Uterus (tissue), 2 donors: ENCODE results near the gene CACNB4.

ENCODE experiments used
- POLR2A ChIP-seq, 2 donors: fragments of 450-650 bp; IDR thresholded peaks; one replicate each; pipeline ENCODE4 v1.6.1; 2016; ENCODE audit warnings: antibody characterized with exemption in 2 of 2, mild to moderate bottlenecking in 1 of 2, moderate library complexity in 1 of 2
- TF ChIP-seq, protein P1 (sequence below), 4 experiments: fragments of 200-600 bp in 2 of 4; fragments of 450-650 bp in 2 of 4; sonication (generic) in 2 of 4; IDR thresholded peaks; one replicate each; pipeline ENCODE4 v1.5.1; 2016 to 2019; ENCODE audit warnings: antibody characterized with exemption in 4 of 4, mild to moderate bottlenecking in 2 of 4, moderate library complexity in 1 of 4

DNA sequence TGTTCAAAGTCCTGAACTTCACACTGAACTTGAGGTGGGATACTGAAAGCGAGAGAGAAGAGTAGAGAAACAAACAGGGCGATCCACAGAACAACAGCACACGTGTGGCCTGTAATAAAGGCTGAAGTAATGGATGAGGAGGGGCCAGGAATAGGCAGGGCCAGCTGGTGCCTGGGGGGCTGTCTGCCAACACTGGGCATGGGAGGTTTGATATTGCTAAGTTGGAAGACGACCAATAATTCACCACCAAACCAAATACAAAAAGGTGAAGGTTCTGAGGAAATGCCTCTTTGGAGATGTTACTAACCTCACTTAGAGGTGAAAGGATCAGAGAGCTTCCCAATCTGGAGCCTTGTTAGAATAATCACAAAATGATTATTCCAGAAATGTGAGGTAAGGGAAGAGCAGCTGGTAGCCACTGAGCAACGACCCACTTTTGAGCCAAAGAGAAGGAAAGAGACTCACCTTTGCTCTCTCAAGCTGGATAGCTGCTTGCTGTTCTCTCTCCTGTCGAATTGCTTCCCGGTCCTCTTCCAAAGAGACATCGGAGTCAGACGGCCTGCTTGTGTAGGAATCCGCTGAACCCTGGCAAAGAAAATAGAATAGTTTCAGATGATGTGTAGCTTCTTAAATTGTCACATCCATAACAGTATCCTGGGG is 215.9 kb downstream of the CACNB4 start:
- TF ChIP-seq, protein P1, sequence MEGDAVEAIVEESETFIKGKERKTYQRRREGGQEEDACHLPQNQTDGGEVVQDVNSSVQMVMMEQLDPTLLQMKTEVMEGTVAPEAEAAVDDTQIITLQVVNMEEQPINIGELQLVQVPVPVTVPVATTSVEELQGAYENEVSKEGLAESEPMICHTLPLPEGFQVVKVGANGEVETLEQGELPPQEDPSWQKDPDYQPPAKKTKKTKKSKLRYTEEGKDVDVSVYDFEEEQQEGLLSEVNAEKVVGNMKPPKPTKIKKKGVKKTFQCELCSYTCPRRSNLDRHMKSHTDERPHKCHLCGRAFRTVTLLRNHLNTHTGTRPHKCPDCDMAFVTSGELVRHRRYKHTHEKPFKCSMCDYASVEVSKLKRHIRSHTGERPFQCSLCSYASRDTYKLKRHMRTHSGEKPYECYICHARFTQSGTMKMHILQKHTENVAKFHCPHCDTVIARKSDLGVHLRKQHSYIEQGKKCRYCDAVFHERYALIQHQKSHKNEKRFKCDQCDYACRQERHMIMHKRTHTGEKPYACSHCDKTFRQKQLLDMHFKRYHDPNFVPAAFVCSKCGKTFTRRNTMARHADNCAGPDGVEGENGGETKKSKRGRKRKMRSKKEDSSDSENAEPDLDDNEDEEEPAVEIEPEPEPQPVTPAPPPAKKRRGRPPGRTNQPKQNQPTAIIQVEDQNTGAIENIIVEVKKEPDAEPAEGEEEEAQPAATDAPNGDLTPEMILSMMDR (IDR thresholded peaks at IDR 0.05): no peak
- TF ChIP-seq POLR2A (IDR thresholded peaks at IDR 0.05): no peak
